Measurements from ENCODE around the gene STK24.

DNA sequence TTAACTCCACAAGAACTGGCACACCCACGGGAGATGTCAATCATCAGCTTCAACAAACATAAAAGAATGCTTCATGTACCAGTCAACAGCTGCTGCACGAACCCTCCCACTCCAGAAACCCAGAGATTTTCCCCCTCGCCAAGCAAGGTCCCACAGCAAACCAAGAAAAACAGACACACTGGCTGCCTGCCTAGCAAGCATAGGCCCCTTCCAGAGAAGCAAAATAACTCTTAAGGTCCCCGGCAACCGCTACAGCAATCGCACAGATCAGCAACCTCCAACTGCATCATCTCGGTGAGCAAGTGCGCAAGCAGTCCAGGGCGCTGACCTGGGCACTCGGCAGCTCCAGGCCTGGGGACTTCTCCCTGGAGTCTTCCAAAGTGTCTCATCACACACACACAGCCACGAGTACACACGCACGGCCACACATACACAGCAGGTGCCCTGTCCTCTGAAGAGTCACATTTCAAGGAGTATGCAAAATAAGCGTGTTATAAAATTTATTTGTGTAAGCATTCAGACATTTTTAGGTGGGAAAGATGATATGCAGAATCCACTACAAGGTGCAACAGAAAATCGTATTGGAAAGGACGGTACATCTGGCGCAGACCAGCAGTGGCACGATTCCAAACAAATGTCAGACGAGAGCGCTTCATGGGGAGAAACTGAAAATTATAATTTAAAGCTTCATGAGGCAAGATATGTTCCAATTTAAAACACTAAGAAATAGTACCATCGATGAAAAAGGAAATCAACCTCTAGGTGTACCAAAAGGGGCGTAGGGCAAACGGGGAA is 125.0 kb downstream of the STK24 start:
- TF ChIP-seq, protein P1, sequence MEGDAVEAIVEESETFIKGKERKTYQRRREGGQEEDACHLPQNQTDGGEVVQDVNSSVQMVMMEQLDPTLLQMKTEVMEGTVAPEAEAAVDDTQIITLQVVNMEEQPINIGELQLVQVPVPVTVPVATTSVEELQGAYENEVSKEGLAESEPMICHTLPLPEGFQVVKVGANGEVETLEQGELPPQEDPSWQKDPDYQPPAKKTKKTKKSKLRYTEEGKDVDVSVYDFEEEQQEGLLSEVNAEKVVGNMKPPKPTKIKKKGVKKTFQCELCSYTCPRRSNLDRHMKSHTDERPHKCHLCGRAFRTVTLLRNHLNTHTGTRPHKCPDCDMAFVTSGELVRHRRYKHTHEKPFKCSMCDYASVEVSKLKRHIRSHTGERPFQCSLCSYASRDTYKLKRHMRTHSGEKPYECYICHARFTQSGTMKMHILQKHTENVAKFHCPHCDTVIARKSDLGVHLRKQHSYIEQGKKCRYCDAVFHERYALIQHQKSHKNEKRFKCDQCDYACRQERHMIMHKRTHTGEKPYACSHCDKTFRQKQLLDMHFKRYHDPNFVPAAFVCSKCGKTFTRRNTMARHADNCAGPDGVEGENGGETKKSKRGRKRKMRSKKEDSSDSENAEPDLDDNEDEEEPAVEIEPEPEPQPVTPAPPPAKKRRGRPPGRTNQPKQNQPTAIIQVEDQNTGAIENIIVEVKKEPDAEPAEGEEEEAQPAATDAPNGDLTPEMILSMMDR (IDR thresholded peaks at IDR 0.05; ENCODE audit: low read length), result no peak
- TF ChIP-seq EZH2 (optimal IDR thresholded peaks at IDR 0.05; ENCODE audit: low read depth, low read length) (no peak), EZH2phosphoT487 (IDR thresholded peaks at IDR 0.05; ENCODE audit: low read length) (no peak)

Data from MM.1S (cell line).